SU-DHL-6 (cell line): ENCODE measurements around the gene PACSIN3.

Source experiments
- H2AFZ ChIP-seq: fragments of 200-600 bp; sonication (generic); 2 replicates; pipeline ENCODE4 v1.6.1; 2014; ENCODE audit warnings: low read depth, mild to moderate bottlenecking, moderate library complexity, mixed read lengths, antibody characterized with exemption, low read length; ENCODE audit not compliant: severe bottlenecking
- H3F3A ChIP-seq: fragments of 200-600 bp; shearing (Covaris generic); 2 replicates; pipeline ENCODE4 v1.6.0; 2016; ENCODE audit warnings: antibody characterized with exemption, mild to moderate bottlenecking; ENCODE audit not compliant: insufficient read depth
- H3K27ac ChIP-seq: fragments of 200-600 bp; sonication (generic); 2 replicates; pipeline ENCODE4 v1.5.1; 2016; ENCODE audit warnings: low read depth, mild to moderate bottlenecking, low read length, moderate library complexity, mixed read lengths
- H3K27me3 ChIP-seq: fragments of 200-600 bp; sonication (generic), shearing (Covaris generic); 2 replicates; pipeline ENCODE4 v1.6.0; 2014; ENCODE audit warnings: mild to moderate bottlenecking, low read length
- H3K36me3 ChIP-seq: fragments of 200-600 bp; sonication (generic); 2 replicates; pipeline ENCODE4 v1.6.1; 2014; ENCODE audit warnings: mild to moderate bottlenecking, low read length, mixed read lengths
- H3K4me2 ChIP-seq: fragments of 300-600, 200-600 bp; shearing (Covaris generic), sonication (generic); 2 replicates; pipeline ENCODE4 v1.6.0; 2014; ENCODE audit warnings: low read length, low read depth, mild to moderate bottlenecking; ENCODE audit not compliant: poor library complexity, severe bottlenecking
- H3K4me3 ChIP-seq: fragments of 200-600 bp; sonication (generic); 2 replicates; pipeline ENCODE4 v1.5.1; 2014; ENCODE audit warnings: antibody characterized with exemption, low read length, mild to moderate bottlenecking, mixed read lengths; ENCODE audit not compliant: insufficient read depth, poor library complexity, severe bottlenecking
- H3K79me2 ChIP-seq: fragments of 200-600 bp; sonication (generic); 2 replicates; pipeline ENCODE4 v1.6.1; 2014; ENCODE audit warnings: mild to moderate bottlenecking, low read length, moderate library complexity; ENCODE audit not compliant: insufficient read depth
- H3K9ac ChIP-seq: fragments of 200-600 bp; sonication (generic); 2 replicates; pipeline ENCODE4 v1.7.0; 2014; ENCODE audit warnings: mild to moderate bottlenecking, low read length
- H3K9me2 ChIP-seq: fragments of 200-600 bp; sonication (generic); replicated peaks from 2 replicates; pipeline ENCODE4 v1.6.1; 2014; ENCODE audit warnings: low read length; ENCODE audit not compliant: insufficient read depth
- H3K9me3 ChIP-seq: fragments of 200-600 bp; sonication (generic); 2 replicates; pipeline ENCODE4 v1.6.1; 2014; ENCODE audit warnings: low read length, mixed read lengths; ENCODE audit not compliant: insufficient read depth
- H4K20me1 ChIP-seq: fragments of 200-600 bp; sonication (generic); 2 replicates; pipeline ENCODE4 v1.6.1; 2014; ENCODE audit warnings: low read depth, mild to moderate bottlenecking, antibody characterized with exemption, low read length, moderate library complexity, mixed read lengths
- CTCF ChIP-seq: fragments of 200-600 bp; sonication (generic); IDR thresholded peaks from one replicate; pipeline ENCODE4 v1.5.1; 2017; ENCODE audit warnings: antibody characterized with exemption, mild to moderate bottlenecking, low read length, moderate library complexity; ENCODE audit not compliant: insufficient read depth, poor library complexity, severe bottlenecking
- EZH2phosphoT487 ChIP-seq: fragments of 200-600 bp; sonication (generic), shearing (Covaris generic); conservative IDR thresholded peaks from 2 replicates; pipeline ENCODE4 v1.6.1; 2018; ENCODE audit warnings: mild to moderate bottlenecking, antibody characterized with exemption, low read length, moderate library complexity, mixed read lengths

PACSIN3 gene

GRCh38 chr11:47184711-47185304, 1.4 kb downstream of the PACSIN3 start:
- H2AFZ ChIP-seq = no peak overlapping the region

GRCh38 chr11:47183969-47184368, 2.3 kb downstream of the PACSIN3 start:
- Histone ChIP-seq H3K9me2 (no peaks in the 10 kb centered on the region), H3F3A (0 out of 2 replicates have a peak, but pooled peaks cover 5% of the 10 kb centered on the region), H3K27ac (no peak overlapping the region), H3K9ac (no peak overlapping the region), H3K36me3 (no peaks in the 10 kb centered on the region), H4K20me1 (no peaks in the 10 kb centered on the region), H3K4me2 (no peak overlapping the region), H3K79me2 (no peaks in the 10 kb centered on the region), H3K4me3 (no peak overlapping the region), H3K27me3 (no peaks in the 10 kb centered on the region), H2AFZ (no peak overlapping the region), H3K9me3 (no peaks in the 10 kb centered on the region)
- no peak for TF ChIP-seq CTCF
- no peak for TF ChIP-seq EZH2phosphoT487

More at GRCh38 chr11:47184711-47185304, 1.4 kb downstream of the PACSIN3 start:
- Histone ChIP-seq H3K27ac (no peak overlapping the region), H3F3A (0 out of 2 replicates have a peak, but pooled peaks cover 5% of the 10 kb centered on the region), H3K36me3 (no peaks in the 10 kb centered on the region), H3K9ac (no peak overlapping the region), H3K4me2 (no peak overlapping the region), H3K27me3 (no peaks in the 10 kb centered on the region), H3K4me3 (no peak overlapping the region), H3K9me2 (no peaks in the 10 kb centered on the region), H4K20me1 (no peaks in the 10 kb centered on the region), H3K9me3 (no peaks in the 10 kb centered on the region), H3K79me2 (no peaks in the 10 kb centered on the region)
- TF ChIP-seq EZH2phosphoT487 (no peak), CTCF (no peak)

GRCh38 chr11:47183031-47183856, 3.0 kb downstream of the PACSIN3 start:
- Histone ChIP-seq H3K9ac (no peak overlapping the region), H3K4me2 (no peak overlapping the region)

More at GRCh38 chr11:47183031-47183856, 3.0 kb downstream of the PACSIN3 start:
- Histone ChIP-seq H2AFZ (no peak overlapping the region), H3K27me3 (no peaks in the 10 kb centered on the region), H4K20me1 (no peaks in the 10 kb centered on the region), H3K9me3 (no peaks in the 10 kb centered on the region), H3K9me2 (no peaks in the 10 kb centered on the region), H3K79me2 (no peaks in the 10 kb centered on the region), H3K4me3 (no peak overlapping the region), H3F3A (0 out of 2 replicates have a peak, but pooled peaks cover 5% of the 10 kb centered on the region), H3K27ac (no peak overlapping the region), H3K36me3 (no peaks in the 10 kb centered on the region)
- TF ChIP-seq CTCF (no peak), EZH2phosphoT487 (no peak)
